Liver (tissue), 9 donors: Measurements from ENCODE around the gene NSUN2. TPM values are rescaled to one million over a fixed set of nuclear protein-coding genes. Genes with fewer than 3 reads are reported as not detected.

ENCODE experiments used
- DNase-seq: peaks from one replicate; pipeline ENCODE4 v3.0.0-alpha.2; 2017; ENCODE audit warnings: low spot score
- H3K27ac ChIP-seq, 2 donors: one replicate each; pipeline ENCODE4 v1.7.0; 2013; ENCODE audit warnings: inconsistent platforms in 2 of 2, low read length in 2 of 2, control low read depth in 1 of 2, low read depth in 1 of 2, mild to moderate bottlenecking in 1 of 2
- H3K27me3 ChIP-seq, 4 donors: one replicate each; pipeline versions ENCODE4 v1.6.1 to v1.7.0; 2013; ENCODE audit warnings: low read length in 3 of 4, inconsistent platforms in 1 of 4, mild to moderate bottlenecking in 1 of 4, moderate library complexity in 1 of 4; ENCODE audit not compliant: control insufficient read depth in 4 of 4, insufficient read depth in 4 of 4
- H3K36me3 ChIP-seq, 4 donors: one replicate each; pipeline versions ENCODE4 v1.6.1 to v1.7.0; 2013; ENCODE audit warnings: low read length in 3 of 4, mild to moderate bottlenecking in 3 of 4, low read depth in 1 of 4, moderate library complexity in 1 of 4; ENCODE audit not compliant: control insufficient read depth in 4 of 4, insufficient read depth in 3 of 4
- H3K4me1 ChIP-seq, 4 donors: one replicate each; pipeline versions ENCODE4 v1.6.1 to v1.7.0; 2013; ENCODE audit warnings: low read length in 3 of 4, mild to moderate bottlenecking in 3 of 4, moderate library complexity in 1 of 4; ENCODE audit not compliant: control insufficient read depth in 4 of 4, insufficient read depth in 4 of 4
- H3K4me3 ChIP-seq, 3 donors: one replicate each; pipeline versions ENCODE4 v1.6.1 to v1.7.0; 2013; ENCODE audit warnings: low read length in 3 of 3, control low read depth in 1 of 3, low read depth in 1 of 3, mild to moderate bottlenecking in 1 of 3
- H3K9ac ChIP-seq, 2 donors: one replicate each; pipeline ENCODE4 v1.7.0; 2013; ENCODE audit warnings: low read length in 2 of 2, mild to moderate bottlenecking in 2 of 2, moderate library complexity in 2 of 2, control low read depth in 1 of 2, low read depth in 1 of 2
- H3K9me3 ChIP-seq, 4 donors: one replicate each; pipeline versions ENCODE4 v1.6.1 to v1.7.0; 2013; ENCODE audit warnings: low read length in 3 of 4; ENCODE audit not compliant: control insufficient read depth in 4 of 4
- EGR1 ChIP-seq, 2 donors: IDR thresholded peaks; 2 replicates each; pipeline ENCODE4 v1.6.1; 2016 to 2018; ENCODE audit warnings: antibody characterized with exemption in 2 of 2, low read depth in 2 of 2
- FOXA1 ChIP-seq: IDR thresholded peaks from 2 replicates; pipeline ENCODE4 v1.6.1; 2016; ENCODE audit warnings: antibody characterized with exemption
- FOXA2 ChIP-seq: IDR thresholded peaks from 2 replicates; pipeline ENCODE4 v1.6.1; 2016; ENCODE audit warnings: antibody characterized with exemption
- GABPA ChIP-seq, 2 donors: IDR thresholded peaks in 1 of 2; conservative IDR thresholded peaks in 1 of 2; 2 replicates each; pipeline ENCODE4 v1.6.1; 2016; ENCODE audit warnings: antibody characterized with exemption in 2 of 2, mild to moderate bottlenecking in 1 of 2, moderate library complexity in 1 of 2
- HNF4A ChIP-seq, 2 donors: conservative IDR thresholded peaks; 2 replicates each; pipeline ENCODE4 v1.6.1; 2016; ENCODE audit warnings: antibody characterized with exemption in 2 of 2, mild to moderate bottlenecking in 2 of 2
- HNF4G ChIP-seq: IDR thresholded peaks from 2 replicates; pipeline ENCODE4 v1.6.1; 2016; ENCODE audit warnings: antibody characterized with exemption
- JUND ChIP-seq, 2 donors: IDR thresholded peaks; 2 replicates each; pipeline ENCODE4 v1.6.1; 2016; ENCODE audit warnings: antibody characterized with exemption in 2 of 2
- RAD21 ChIP-seq, 2 donors: IDR thresholded peaks; 2 replicates each; pipeline ENCODE4 v1.6.1; 2016; ENCODE audit warnings: antibody characterized with exemption in 2 of 2, mild to moderate bottlenecking in 2 of 2
- RXRA ChIP-seq, 2 donors: IDR thresholded peaks; 2 replicates each; pipeline ENCODE4 v1.6.1; 2017 to 2018; ENCODE audit warnings: antibody characterized with exemption in 2 of 2, mild to moderate bottlenecking in 1 of 2
- SP1 ChIP-seq: IDR thresholded peaks from 2 replicates; pipeline ENCODE4 v1.6.1; 2018; ENCODE audit warnings: antibody characterized with exemption, mild to moderate bottlenecking
- TAF1 ChIP-seq: conservative IDR thresholded peaks from 2 replicates; pipeline ENCODE4 v1.6.1; 2016; ENCODE audit warnings: antibody characterized with exemption, mild to moderate bottlenecking
- YY1 ChIP-seq: IDR thresholded peaks from 2 replicates; pipeline ENCODE4 v1.6.1; 2016; ENCODE audit warnings: antibody characterized with exemption, mild to moderate bottlenecking
- WGBS: extraction: QIAGEN DNeasy Blood & Tissue Kit; methylation state at CpG from one replicate; pipeline ENCODE4 v1.1.7; 2013; 5-methylcytosine and 5-hydroxymethylcytosine counted together
- polyA plus RNA-seq, 2 donors: library from polyadenylated mRNA; stranded (reverse) in 1 of 2; unstranded in 1 of 2; fragments of 200-250 nt in 1 of 2; fragments of >200 nt in 1 of 2; fragmentation: Nextera tagmentation in 1 of 2; extraction: Ambion mirVana in 1 of 2; gene quantifications; one replicate each; pipeline versions ENCODE4 v1.2.1 to v1.2.3, GENCODE V29; 2013 to 2015
- total RNA-seq, 2 donors: library from RNA; depleted of rRNA; stranded (reverse); fragments of >200 nt; gene quantifications; one replicate each; pipeline ENCODE4 v1.2.3, GENCODE V29; 2014
- TF ChIP-seq, protein P1 (sequence below): IDR thresholded peaks from 2 replicates; pipeline ENCODE4 v1.6.1; 2016; ENCODE audit warnings: antibody characterized with exemption, mild to moderate bottlenecking
- TF ChIP-seq, protein P2 (sequence below): IDR thresholded peaks from 2 replicates; pipeline ENCODE4 v1.6.1; 2016; ENCODE audit warnings: antibody characterized with exemption
- TF ChIP-seq, protein P3 (sequence below): fragments of 150-350 bp; IDR thresholded peaks from 2 replicates; pipeline ENCODE4 v1.5.1; 2017; ENCODE audit warnings: improper control_type of control experiment, low read depth, low read length; ENCODE audit not compliant: missing input control
- TF ChIP-seq, protein P4 (sequence below): IDR thresholded peaks from 2 replicates; pipeline ENCODE4 v1.6.1; 2016; ENCODE audit warnings: antibody characterized with exemption
- donor health status: healthy.
- donor health status: healthy.
- donor health status: healthy.
- donor health status: healthy.
- donor health status: healthy.

Gene NSUN2
- total and polyA plus RNA-seq, 4 donors = 26.9 to 52.2 (median 28.1) TPM

DNA sequence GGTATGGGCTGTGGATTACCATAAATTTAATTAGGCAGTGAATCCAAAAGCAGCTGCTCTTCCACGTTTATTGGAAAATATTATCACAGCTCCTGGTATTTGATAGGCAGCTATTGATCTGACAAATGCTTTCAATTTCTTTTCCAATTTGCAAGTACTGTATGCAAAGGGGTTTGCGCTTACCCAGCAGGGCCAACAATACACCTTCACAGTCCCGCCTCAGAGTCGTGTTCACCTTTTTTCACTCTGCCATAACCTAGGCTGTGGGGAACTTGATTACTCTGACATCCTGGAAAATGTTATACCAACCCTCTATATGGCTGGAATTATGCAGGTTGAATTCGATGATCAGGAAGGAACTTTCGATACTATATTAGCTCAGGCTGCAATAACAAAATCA lies 48.1 kb upstream of the NSUN2 start:
- Histone ChIP-seq H3K9ac (no peak overlapping the region), H3K36me3 (no peaks in the 10 kb centered on the region), H3K4me3 (no peak overlapping the region), H3K9me3 (no peaks in the 10 kb centered on the region), H3K4me1 (peaks cover 0 to 3% (median 0%) of the 10 kb centered on the region in 4 donors), H3K27me3 (no peaks in the 10 kb centered on the region), H3K27ac (no peak overlapping the region)
- TF ChIP-seq TAF1 = no peak
- TF ChIP-seq YY1 = no peak
- DNase-seq = no peak
- WGBS = 60% methylated on average over 6 of the region's 6 CpGs

DNA sequence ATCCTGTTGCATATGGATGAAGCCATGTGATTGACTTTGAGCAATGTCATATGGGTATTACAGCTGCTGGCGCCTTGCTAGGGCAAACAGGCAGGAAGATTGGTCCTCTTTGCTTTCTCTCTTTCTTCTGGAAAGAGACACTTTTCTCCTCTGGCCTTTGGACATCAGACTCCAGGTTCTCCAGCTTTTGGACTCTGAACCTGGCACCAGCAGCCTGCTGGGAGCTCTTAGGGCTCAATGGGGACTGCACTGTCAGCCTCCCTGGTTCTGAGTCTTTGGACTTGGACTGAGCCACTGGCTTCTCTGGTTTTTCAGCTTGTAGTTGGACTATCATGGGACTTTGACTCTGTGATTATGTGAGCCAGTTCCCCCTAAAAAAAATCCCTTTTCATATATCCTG lies 45.5 kb upstream of the NSUN2 start:
- no peak overlapping the region for H3K27ac ChIP-seq
- H3K9ac ChIP-seq = no peak overlapping the region
- no peaks in the 10 kb centered on the region for H3K36me3 ChIP-seq
- no peak for DNase-seq
- WGBS = 67% methylated on average over 1 of the region's 1 CpG
- H3K27me3 ChIP-seq = no peaks in the 10 kb centered on the region
- H3K4me1 ChIP-seq = peaks cover 0 to 3% (median 0%) of the 10 kb centered on the region in 4 donors
- H3K9me3 ChIP-seq = no peaks in the 10 kb centered on the region
- TF ChIP-seq FOXA1 (no peak), HNF4G (peak; percentile 58), JUND (IDR thresholded peaks at IDR 0.05) (no peak), HNF4A (conservative IDR thresholded peaks at IDR 0.05) (peak; percentile 61 to 91)
- TF ChIP-seq, protein P1, sequence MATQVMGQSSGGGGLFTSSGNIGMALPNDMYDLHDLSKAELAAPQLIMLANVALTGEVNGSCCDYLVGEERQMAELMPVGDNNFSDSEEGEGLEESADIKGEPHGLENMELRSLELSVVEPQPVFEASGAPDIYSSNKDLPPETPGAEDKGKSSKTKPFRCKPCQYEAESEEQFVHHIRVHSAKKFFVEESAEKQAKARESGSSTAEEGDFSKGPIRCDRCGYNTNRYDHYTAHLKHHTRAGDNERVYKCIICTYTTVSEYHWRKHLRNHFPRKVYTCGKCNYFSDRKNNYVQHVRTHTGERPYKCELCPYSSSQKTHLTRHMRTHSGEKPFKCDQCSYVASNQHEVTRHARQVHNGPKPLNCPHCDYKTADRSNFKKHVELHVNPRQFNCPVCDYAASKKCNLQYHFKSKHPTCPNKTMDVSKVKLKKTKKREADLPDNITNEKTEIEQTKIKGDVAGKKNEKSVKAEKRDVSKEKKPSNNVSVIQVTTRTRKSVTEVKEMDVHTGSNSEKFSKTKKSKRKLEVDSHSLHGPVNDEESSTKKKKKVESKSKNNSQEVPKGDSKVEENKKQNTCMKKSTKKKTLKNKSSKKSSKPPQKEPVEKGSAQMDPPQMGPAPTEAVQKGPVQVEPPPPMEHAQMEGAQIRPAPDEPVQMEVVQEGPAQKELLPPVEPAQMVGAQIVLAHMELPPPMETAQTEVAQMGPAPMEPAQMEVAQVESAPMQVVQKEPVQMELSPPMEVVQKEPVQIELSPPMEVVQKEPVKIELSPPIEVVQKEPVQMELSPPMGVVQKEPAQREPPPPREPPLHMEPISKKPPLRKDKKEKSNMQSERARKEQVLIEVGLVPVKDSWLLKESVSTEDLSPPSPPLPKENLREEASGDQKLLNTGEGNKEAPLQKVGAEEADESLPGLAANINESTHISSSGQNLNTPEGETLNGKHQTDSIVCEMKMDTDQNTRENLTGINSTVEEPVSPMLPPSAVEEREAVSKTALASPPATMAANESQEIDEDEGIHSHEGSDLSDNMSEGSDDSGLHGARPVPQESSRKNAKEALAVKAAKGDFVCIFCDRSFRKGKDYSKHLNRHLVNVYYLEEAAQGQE = no peak
- TF ChIP-seq, protein P2, sequence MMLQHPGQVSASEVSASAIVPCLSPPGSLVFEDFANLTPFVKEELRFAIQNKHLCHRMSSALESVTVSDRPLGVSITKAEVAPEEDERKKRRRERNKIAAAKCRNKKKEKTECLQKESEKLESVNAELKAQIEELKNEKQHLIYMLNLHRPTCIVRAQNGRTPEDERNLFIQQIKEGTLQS = no peak
- H3K4me3 ChIP-seq = no peak overlapping the region

DNA sequence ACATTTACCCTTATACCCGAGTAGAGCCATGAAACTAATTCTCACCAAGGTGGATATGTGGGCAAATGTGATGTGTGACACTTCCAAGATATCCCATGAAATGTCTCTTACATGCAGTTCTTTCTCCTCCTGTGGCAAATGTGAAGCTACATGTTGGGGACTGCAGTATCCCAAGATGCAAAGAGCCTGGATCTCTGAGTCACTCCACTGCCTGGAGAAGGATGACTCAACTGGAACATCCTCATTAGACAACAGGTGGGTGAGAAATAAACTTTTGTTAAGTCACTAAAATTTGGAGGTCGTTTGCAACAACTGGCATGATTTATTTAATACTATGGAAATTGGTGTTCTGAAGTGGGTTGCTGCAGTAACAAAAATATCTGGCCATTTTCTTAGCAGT lies 43.9 kb upstream of the NSUN2 start:
- Histone ChIP-seq H3K9ac (no peak overlapping the region), H3K27ac (no peak overlapping the region), H3K36me3 (peaks cover 0 to 3% (median under 1%) of the 10 kb centered on the region in 4 donors), H3K4me3 (no peak overlapping the region), H3K4me1 (peaks cover 0 to 3% (median 0%) of the 10 kb centered on the region in 4 donors), H3K9me3 (peaks cover 0 to 2% (median 0%) of the 10 kb centered on the region in 4 donors), H3K27me3 (no peaks in the 10 kb centered on the region)
- WGBS = 77% methylated on average over 2 of the region's 2 CpGs
- no peak for DNase-seq
- TF ChIP-seq HNF4G = no peak
- no peak for TF ChIP-seq JUND (IDR thresholded peaks at IDR 0.05)
- no peak for TF ChIP-seq FOXA1
- TF ChIP-seq EGR1 (IDR thresholded peaks at IDR 0.05; ENCODE audit: low read depth in 2 of 2) = no peak
- TF ChIP-seq, protein P2 = no peak
- TF ChIP-seq HNF4A (conservative IDR thresholded peaks at IDR 0.05) = no peak
- TF ChIP-seq, protein P3, sequence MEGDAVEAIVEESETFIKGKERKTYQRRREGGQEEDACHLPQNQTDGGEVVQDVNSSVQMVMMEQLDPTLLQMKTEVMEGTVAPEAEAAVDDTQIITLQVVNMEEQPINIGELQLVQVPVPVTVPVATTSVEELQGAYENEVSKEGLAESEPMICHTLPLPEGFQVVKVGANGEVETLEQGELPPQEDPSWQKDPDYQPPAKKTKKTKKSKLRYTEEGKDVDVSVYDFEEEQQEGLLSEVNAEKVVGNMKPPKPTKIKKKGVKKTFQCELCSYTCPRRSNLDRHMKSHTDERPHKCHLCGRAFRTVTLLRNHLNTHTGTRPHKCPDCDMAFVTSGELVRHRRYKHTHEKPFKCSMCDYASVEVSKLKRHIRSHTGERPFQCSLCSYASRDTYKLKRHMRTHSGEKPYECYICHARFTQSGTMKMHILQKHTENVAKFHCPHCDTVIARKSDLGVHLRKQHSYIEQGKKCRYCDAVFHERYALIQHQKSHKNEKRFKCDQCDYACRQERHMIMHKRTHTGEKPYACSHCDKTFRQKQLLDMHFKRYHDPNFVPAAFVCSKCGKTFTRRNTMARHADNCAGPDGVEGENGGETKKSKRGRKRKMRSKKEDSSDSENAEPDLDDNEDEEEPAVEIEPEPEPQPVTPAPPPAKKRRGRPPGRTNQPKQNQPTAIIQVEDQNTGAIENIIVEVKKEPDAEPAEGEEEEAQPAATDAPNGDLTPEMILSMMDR = no peak
- no peak for TF ChIP-seq YY1
- TF ChIP-seq RXRA (IDR thresholded peaks at IDR 0.05) = no peak
- TF ChIP-seq, protein P1 = no peak
- no peak for TF ChIP-seq GABPA (IDR thresholded peaks at IDR 0.05 in 1 of 2, conservative IDR thresholded peaks at IDR 0.05 in 1 of 2)
- no peak for TF ChIP-seq FOXA2
- TF ChIP-seq SP1 = no peak
- TF ChIP-seq RAD21 (IDR thresholded peaks at IDR 0.05) = no peak
- no peak for TF ChIP-seq TAF1
- TF ChIP-seq, protein P4, sequence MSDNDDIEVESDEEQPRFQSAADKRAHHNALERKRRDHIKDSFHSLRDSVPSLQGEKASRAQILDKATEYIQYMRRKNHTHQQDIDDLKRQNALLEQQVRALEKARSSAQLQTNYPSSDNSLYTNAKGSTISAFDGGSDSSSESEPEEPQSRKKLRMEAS = no peak
